HG03108 (cell line): Measurements from ENCODE around the gene U2AF1L4.
"Not testable (repeated sequence)": the region's sequence is repeated elsewhere in the genome, so short reads cannot be mapped to it uniquely, and the experiment has no call there.

ENCODE experiments used
- ATAC-seq: cut with Tn5 transposase; IDR thresholded peaks from one replicate; pipeline ENCODE4 v1.9.1; 2021; ENCODE audit warnings: moderate library complexity; ENCODE audit not compliant: unreplicated experiment

The U2AF1L4 gene

GRCh38 chr19:35727956-35728706 lies 17.1 kb downstream of the U2AF1L4 start:
- ATAC-seq, result no peak

- ATAC-seq, result no peak
Measured at GRCh38 chr19:35727053-35727955, 17.9 kb downstream of the U2AF1L4 start.

GRCh38 chr19:35725216-35725861 lies 19.9 kb downstream of the U2AF1L4 start:
- ATAC-seq, result no peak

GRCh38 chr19:35724560-35724959 lies 20.7 kb downstream of the U2AF1L4 start:
- no peak for ATAC-seq

- not testable (repeated sequence) for ATAC-seq
Measured at GRCh38 chr19:35724132-35724531, 21.1 kb downstream of the U2AF1L4 start.

- ATAC-seq, result no peak
Measured at GRCh38 chr19:35723671-35724070, 21.5 kb downstream of the U2AF1L4 start.

GRCh38 chr19:35722897-35723296 lies 22.3 kb downstream of the U2AF1L4 start:
- ATAC-seq, result no peak

- no peak for ATAC-seq
Measured at GRCh38 chr19:35722461-35722860, 22.8 kb downstream of the U2AF1L4 start.

GRCh38 chr19:35721374-35721773 lies 23.8 kb downstream of the U2AF1L4 start:
- ATAC-seq, result no peak

GRCh38 chr19:35720648-35721047 lies 24.6 kb downstream of the U2AF1L4 start:
- no peak for ATAC-seq

GRCh38 chr19:35720163-35720524 lies 25.1 kb downstream of the U2AF1L4 start:
- no peak for ATAC-seq

- ATAC-seq, result no peak
Measured at GRCh38 chr19:35719402-35720162, 25.6 kb downstream of the U2AF1L4 start.

- no peak for ATAC-seq
Measured at GRCh38 chr19:35718345-35719041, 26.7 kb downstream of the U2AF1L4 start.

GRCh38 chr19:35717665-35718344 lies 27.4 kb downstream of the U2AF1L4 start, which contains the start of gene KMT2B:
Gene KMT2B, plus strand, starts transcription at chr19:35718003. Its CDS starts 16 bp downstream, at chr19:35718019.
- peak; percentile 37 for ATAC-seq

- ATAC-seq, result peak; percentile 48
Measured at GRCh38 chr19:35716801-35717664, 28.2 kb downstream of the U2AF1L4 start.

GRCh38 chr19:35715981-35716800 lies 29.0 kb downstream of the U2AF1L4 start:
- no peak for ATAC-seq

- ATAC-seq, result no peak
Measured at GRCh38 chr19:35715355-35715809, 29.8 kb downstream of the U2AF1L4 start.
